ENCODE measurements around the gene ALX3. TPM values are rescaled to one million over a fixed set of nuclear protein-coding genes. Genes with fewer than 3 reads are reported as not detected.
A peak's percentile ranks its signal among the peaks of the same experiment; 100 is the strongest.

The ALX3 gene
- total RNA-seq, 1 donor from 2014 or later: not detected

DNA sequence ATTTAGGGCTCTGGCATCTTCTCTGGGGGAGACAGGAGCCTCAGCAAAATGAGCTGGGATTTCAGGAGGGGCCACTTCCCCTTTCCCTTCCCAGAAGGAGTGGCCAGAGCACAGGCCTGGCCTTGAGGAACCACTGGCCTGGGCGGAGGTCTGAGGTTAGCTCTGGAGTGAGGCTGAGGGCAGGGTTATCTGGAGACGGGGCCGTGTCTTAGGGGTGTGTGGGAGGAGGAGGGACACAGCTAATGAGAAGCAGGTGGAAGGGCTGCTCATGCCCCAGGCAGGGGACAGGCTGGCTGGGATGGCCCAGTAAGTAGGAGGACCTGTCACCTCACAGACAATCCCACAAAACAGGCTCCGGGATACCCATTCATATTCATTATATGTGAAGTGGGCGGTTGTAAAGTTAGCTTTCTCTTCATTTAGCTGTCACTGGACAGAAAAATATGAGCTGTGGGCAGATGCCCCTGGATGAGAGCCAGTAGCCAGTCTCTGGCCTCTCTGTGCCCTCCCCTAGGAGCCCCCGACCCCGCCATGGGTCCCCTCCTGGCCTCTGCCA is 12.4 kb downstream of the ALX3 start:
- Histone ChIP-seq H3K27ac (no peak overlapping the region), H3K4me1 (no peaks in the 10 kb centered on the region), H3K36me3 (peaks cover 51% of the 10 kb centered on the region), H3K4me3 (no peak overlapping the region), H3K27me3 (no peaks in the 10 kb centered on the region), H3K9me3 (no peaks in the 10 kb centered on the region)
- DNase-seq: no peak
- intact Hi-C loops (cut with DNase I): loop anchor here (10.0 kb wide), 1 partner anchor 47 kb away; no protein-coding TSS in a partner anchor
- TF ChIP-seq CTCF (IDR thresholded peaks at IDR 0.05): no peak
- peak; percentile 74 for ATAC-seq

GRCh38 chr1:110056776-110057175 is 13.7 kb downstream of the ALX3 start:
- Histone ChIP-seq H3K4me3 (no peak overlapping the region), H3K9me3 (no peaks in the 10 kb centered on the region), H3K36me3 (peaks cover 63% of the 10 kb centered on the region), H3K4me1 (no peaks in the 10 kb centered on the region), H3K27me3 (no peaks in the 10 kb centered on the region), H3K27ac (no peak overlapping the region)
- ATAC-seq: no peak
- intact Hi-C loops (cut with DNase I): loop anchor here (10.0 kb wide), 1 partner anchor 48 kb away; no protein-coding TSS in a partner anchor
- TF ChIP-seq CTCF (IDR thresholded peaks at IDR 0.05): no peak
- no peak for DNase-seq

DNA sequence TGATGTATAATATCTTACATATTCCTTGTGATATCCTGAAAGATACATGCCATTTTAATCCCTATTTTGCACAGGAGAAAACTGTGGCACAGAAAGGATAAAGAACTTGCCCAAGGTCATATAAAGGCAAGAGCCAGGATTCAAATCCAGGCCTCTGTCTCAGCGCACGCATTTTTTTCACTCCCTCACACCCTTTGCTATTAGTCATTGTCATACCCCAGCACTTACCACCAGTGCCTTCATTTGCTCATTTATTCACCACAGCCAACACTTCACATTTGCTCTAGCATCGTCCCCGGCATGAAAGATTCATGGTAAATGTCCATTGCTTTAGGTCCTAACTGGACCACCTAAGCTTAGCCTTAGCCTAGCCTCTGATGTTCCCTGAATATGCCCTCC is 14.2 kb downstream of the ALX3 start:
- no peak for TF ChIP-seq CTCF (IDR thresholded peaks at IDR 0.05)
- H3K4me1 ChIP-seq: no peaks in the 10 kb centered on the region
- H3K9me3 ChIP-seq: no peaks in the 10 kb centered on the region
- ATAC-seq (no peak), DNase-seq (no peak)
- intact Hi-C loops (cut with DNase I): loop anchor here (10.0 kb wide), 1 partner anchor 49 kb away; no protein-coding TSS in a partner anchor
- no peaks in the 10 kb centered on the region for H3K27me3 ChIP-seq
- peaks cover 68% of the 10 kb centered on the region for H3K36me3 ChIP-seq
- no peak overlapping the region for H3K27ac ChIP-seq
- no peak overlapping the region for H3K4me3 ChIP-seq

- Histone ChIP-seq H3K4me3 (no peak overlapping the region), H3K4me1 (no peaks in the 10 kb centered on the region), H3K27ac (no peak overlapping the region), H3K27me3 (no peaks in the 10 kb centered on the region), H3K36me3 (peaks cover 74% of the 10 kb centered on the region), H3K9me3 (no peaks in the 10 kb centered on the region)
- ATAC-seq (no peak), DNase-seq (no peak)
- no peak for TF ChIP-seq CTCF (IDR thresholded peaks at IDR 0.05)
- intact Hi-C loops (cut with DNase I): loop anchor here (10.0 kb wide), 1 partner anchor 49 kb away; no protein-coding TSS in a partner anchor
Observed at GRCh38 chr1:110055493-110056284, 14.8 kb downstream of the ALX3 start.

DNA sequence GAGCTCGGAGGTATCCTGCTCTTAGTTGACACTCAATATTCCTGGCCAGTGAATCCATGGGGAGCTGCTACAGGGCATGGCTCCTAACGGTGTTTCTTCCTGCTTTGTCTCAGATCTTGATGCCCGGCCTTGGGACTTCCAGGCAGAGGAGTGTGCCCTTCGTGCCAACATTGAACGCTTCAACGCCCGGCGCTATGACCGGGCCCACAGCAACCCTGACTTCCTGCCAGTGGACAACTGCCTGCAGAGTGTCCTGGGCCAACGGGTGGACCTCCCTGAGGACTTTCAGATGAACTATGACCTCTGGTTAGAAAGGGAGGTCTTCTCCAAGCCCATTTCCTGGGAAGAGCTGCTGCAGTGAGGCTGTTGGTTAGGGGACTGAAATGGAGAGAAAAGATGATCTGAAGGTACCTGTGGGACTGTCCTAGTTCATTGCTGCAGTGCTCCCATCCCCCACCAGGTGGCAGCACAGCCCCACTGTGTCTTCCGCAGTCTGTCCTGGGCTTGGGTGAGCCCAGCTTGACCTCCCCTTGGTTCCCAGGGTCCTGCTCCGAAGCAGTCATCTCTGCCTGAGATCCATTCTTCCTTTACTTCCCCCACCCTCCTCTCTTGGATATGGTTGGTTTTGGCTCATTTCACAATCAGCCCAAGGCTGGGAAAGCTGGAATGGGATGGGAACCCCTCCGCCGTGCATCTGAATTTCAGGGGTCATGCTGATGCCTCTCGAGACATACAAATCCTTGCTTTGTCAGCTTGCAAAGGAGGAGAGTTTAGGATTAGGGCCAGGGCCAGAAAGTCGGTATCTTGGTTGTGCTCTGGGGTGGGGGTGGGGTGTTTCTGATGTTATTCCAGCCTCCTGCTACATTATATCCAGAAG is 16.7 kb downstream of the ALX3 start:
- peak; percentile 78 for DNase-seq
- peak; percentile 75 for ATAC-seq
- Histone ChIP-seq H3K4me3 (no peak overlapping the region), H3K36me3 (peaks cover 93% of the 10 kb centered on the region), H3K4me1 (peaks cover 8% of the 10 kb centered on the region), H3K27me3 (no peaks in the 10 kb centered on the region), H3K9me3 (no peaks in the 10 kb centered on the region), H3K27ac (no peak overlapping the region)
- intact Hi-C loops (cut with DNase I): loop anchor here (10.0 kb wide), 1 partner anchor 51 kb away; no protein-coding TSS in a partner anchor
- TF ChIP-seq CTCF (IDR thresholded peaks at IDR 0.05): peak; percentile 96

All from upper lobe of right lung (tissue), 1 donor.